Stimulated activated CD8-positive, alpha-beta memory T cell treated with anti-CD3 and anti-CD28 coated beads, Interleukin-7, amount 100 ng/mL, for 48 hours (primary cell): ENCODE data around the gene SLC25A51.
"Not testable (repeated sequence)": the region's sequence is repeated elsewhere in the genome, so short reads cannot be mapped to it uniquely, and the experiment has no call there.

ENCODE experiments used
- DNase-seq, 2 donors: peaks; one replicate each; pipeline ENCODE4 v3.0.0-alpha.2; 2020; ENCODE audit warnings: low read depth in 1 of 2; ENCODE audit errors: extremely low read depth in 1 of 2

Gene SLC25A51

GRCh38 chr9:37906312-37907239, 2.6 kb upstream of the SLC25A51 start:
- DNase-seq: no peak

DNA sequence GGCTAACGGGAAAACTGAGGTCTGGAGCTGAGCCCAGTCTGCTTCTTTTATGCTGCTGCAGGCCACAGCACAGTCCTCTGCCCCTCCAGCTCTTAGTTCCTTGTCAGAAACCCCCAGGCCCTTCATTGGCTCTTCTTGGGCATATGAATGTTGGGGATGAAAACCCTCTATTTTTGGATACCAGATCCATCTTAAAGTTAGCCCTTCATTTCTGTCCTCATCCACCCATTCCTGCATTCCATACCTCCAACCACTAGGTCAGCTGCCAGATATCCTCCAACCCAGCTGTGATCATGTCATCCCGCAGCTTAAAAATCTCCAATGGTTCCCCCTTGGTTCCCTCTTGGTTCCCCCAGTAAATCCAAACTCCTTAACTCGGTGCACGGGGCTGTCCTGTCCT, 1.8 kb upstream of the SLC25A51 start:
- DNase-seq: no peak

GRCh38 chr9:37905131-37905505, 1.2 kb upstream of the SLC25A51 start:
- no peak for DNase-seq

DNA sequence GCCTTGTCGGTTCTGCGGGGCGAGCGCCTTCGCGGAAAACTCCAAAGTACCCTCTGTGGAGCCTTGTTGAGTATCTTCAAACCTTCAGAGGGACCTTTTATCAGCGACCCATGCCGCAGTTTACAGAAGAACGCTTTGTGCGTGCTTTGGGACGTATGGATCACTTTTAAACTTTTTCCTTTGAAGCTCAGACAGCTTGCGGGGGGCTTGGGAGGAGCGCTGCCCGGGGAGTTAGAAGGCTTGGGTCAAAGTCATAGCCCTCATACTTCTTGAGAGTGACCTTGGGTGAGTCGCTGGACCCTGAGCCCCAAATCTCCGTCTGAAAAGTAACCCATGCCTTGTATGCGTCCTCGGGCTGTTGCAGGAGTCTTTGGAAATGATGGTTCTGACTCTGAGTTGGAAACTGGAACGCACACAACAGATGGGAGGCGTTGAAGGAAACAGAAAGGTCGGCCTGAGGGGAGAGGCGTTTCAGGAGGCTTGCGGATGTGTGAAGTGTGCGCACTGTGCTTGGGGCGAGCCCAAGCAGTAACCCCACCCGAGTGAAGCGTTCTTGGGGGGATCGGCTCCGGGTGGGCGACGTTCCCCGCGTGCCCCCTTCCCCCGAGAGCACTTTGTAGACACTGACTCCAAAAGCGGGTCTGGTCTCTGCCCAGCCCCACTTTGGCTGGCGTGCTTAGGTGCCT, 661 bp upstream of the SLC25A51 start:
- no peak for DNase-seq

DNA sequence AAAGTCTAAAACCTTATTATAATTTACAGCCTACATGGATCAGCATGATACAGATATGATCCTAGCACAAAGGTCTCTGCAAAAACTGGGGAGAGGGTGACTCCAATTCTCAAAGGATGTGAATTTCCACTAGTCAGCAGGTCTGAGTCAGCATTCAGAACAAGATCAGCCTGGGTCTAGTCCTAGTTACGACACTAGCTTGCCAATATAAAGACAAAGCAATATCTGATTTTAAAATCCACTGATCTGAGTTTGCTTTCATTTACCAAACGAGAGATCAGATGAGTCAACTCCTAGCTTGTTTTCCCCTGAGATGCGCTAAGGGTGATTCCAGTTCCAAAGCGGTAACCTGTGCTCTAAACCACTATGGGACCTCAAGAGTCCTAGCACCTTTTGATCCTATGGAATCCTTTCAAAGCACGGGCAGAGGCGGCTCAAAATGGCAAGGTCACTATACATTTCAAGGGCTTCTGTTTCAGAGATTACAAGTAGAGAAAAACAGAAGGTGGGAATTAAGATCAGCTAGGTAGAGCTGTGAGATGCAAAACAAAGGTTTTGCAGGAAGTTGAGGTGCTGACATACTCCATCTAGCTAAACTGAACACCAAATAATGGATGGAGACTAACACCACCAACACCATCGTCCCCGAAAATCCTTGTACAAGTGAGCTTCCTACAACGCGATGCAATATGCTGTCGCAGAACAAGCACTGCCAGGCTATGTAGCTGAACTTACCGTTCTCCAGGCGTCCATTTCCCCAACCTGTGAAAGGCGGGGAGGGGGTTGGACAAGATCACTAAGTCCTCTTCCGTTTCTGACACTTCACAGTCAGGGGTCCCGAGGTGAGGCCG, 906 bp downstream of the SLC25A51 start:
- no peak for DNase-seq

GRCh38 chr9:37902131-37902530, 1.8 kb downstream of the SLC25A51 start:
- no peak for DNase-seq

GRCh38 chr9:37899041-37899440, 4.9 kb downstream of the SLC25A51 start:
- no peak for DNase-seq

- DNase-seq: no peak
Observed at GRCh38 chr9:37897665-37898064, 6.3 kb downstream of the SLC25A51 start.

DNA sequence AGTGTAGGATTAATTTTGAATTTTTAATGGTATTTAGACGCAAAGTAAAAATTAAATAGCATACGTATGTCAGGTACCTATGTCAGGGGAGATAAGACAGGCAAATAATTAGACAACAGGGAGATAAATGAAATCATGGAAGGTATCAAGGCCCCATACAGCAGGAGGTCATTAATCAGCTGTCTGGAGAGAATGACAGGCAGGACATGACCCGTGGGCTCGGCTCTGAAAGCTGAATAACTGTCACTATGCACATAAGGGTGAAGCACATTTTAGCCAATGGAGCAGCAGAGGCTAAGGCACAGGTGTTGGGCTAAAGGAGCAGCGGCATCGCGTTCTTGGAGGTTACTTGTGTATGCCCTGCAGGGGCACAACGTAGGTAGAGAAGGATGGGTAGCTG, 11.9 kb downstream of the SLC25A51 start:
- DNase-seq: no peak

GRCh38 chr9:37891042-37891441, 12.9 kb downstream of the SLC25A51 start:
- DNase-seq: not testable (repeated sequence)

GRCh38 chr9:37889536-37889935, 14.4 kb downstream of the SLC25A51 start:
- no peak for DNase-seq

DNA sequence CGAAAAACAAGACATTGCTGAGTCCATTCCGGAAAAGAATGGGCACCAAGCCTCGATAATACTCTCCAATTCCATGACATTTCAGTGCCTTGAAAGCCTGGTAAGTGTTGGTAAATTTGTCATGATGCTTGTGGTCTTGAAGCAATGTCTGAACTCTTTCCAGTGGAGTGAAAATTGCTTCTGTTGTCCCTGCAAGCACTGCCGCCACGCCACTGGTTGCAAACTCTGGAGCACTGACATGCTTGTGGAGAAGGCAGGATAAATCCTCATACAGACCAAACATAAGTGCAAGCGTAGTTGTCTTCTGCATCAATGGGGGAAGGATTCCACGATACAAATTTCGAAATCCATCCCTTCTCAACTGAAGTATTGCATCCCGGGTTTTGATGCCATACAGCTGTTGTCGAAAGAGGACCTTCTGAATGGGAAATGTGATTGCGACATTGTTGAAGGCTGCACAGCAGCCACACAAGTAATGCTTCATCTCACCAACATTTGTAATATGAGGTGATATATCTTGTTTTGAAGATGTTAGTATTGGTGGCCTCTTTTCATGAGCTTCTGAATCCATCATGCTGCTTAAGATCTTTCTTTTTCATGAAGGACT, 15.8 kb downstream of the SLC25A51 start:
- not testable (repeated sequence) for DNase-seq

DNA sequence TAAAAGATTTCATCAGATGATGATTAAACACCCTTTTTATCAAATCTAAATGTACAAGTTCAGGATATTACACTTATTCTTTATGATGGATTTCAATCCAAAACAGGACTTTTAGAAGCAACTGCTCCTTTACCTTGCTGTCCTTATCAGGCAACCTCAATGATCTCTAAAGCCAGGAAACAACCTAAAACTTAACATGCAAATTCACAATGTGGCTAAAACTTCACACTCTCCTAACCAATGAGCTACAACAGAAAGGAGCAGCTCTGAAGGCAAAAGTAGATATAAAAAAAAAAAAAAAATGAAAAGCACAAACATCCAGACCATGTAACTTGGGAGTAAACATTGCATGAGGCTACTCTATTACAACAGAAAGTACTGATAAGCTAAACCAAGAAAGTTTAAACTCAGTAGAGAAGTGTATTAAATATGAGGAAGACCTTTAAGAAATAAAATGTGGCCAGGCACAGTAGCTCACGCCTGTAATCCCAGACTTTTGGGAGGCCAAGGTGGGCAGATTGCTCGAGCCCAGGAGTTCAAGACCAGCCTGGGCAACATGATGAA, 22.9 kb downstream of the SLC25A51 start:
- DNase-seq: no peak

DNA sequence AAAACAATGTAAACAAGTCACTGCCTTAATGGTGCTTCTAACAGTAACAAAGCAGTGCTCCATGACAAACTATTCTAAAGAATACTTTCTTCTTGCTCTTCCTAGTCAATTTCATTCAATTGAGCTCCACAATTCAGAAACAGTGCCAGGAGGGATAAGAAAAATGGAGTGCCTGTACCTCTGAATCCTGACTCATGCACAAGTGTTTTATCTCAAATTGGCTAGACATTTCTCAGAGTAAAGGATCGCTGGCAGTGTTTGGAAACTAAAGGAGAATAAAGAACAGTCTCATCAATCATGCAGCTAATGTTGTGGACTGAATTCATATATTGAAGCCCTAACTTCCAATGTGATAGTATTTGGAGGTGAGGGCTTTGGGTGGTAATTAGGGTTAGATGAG, 27.6 kb downstream of the SLC25A51 start:
- DNase-seq: no peak

DNA sequence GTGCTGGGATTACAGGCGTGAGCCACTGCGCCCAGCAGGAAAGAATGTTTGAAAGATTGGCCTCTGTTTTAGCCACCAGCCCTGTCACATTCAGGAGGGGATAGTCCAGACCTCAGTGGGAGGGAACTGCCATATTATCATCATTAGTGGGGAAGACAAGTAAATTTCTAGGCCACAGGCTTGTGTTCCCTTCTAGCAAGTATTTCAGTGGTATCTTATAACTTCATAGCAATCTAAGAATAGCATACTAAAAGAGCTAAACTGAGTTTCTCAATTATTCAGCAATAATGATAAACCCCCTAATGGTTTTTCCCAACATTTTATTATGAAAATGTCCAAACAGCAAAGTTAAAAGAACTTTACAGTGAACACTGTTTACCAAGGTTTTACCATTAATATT, 30.0 kb downstream of the SLC25A51 start:
- DNase-seq: no peak

- no peak for DNase-seq
Observed at GRCh38 chr9:37870799-37871176, 33.1 kb downstream of the SLC25A51 start.

GRCh38 chr9:37870081-37870798, 33.7 kb downstream of the SLC25A51 start:
- no peak for DNase-seq

DNA sequence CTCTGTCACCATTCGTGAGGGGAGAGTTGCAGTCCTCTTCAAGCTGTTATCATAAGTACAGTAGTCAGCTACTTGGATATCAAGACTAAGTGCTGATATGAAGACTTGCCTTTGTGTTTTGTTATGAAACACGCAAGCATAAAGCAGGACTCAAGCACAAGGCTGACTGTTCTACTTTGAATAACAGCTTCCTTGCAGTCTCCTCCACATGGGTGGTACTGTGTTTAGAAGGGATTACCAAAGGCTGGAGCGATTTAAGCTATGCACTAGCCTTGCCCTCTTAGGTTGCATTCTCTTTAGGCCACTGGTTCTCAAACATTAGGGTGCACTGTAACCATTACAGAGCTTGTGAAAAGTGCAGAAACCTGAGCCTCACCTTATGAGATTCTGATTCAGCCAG, 41.4 kb downstream of the SLC25A51 start:
- no peak for DNase-seq

DNA sequence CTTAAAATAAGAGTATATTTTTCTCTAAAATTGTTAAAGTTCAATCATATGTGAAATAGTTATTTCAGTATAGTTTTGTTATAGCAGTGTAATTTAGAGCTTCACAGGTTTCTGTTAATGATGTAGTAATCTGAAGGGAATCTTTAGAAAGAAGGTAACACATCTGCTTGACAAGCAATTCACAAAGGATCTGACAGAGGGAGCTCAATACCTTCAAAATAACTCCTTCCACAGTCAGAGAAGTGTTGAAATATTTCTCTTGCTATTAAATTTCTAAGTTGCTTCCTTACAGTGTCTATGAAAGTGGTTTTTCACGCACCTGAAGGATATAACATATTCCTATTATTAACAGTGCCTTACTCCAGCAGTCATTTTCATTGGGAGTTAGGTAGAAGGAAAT, 44.9 kb downstream of the SLC25A51 start:
- DNase-seq: no peak

DNA sequence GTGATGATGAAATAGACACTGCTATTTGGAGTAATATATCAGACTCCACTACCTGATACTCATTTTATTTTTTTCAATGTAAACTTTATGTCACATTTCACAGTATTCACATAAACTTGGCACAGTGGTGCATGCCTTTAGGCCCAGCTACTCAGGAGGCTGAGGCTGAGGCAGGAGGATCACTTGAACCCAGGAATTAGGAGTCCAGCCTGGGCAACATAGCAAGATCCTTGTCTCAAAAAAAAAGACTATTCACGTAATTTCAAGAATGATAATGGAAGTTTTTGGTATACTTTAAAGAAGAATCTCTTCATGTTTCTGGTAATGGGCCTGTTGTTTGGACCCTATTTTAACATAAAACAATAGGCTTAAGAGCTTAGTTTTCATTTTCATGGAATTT, 47.4 kb downstream of the SLC25A51 start:
- no peak for DNase-seq
